Astrocyte of the cerebellum (primary cell): Measurements from ENCODE around the gene RPS14.

Source experiments
- DNase-seq: peaks from one replicate; pipeline ENCODE4 v3.0.0-alpha.2; 2011; ENCODE audit warnings: low read depth
- H3K4me3 ChIP-seq: 2 replicates; pipeline ENCODE4 v1.5.1; 2011; ENCODE audit warnings: mild to moderate bottlenecking, low read depth, low read length, moderate library complexity
- in situ Hi-C: cut with HindIII; loops from 2 replicates; pipeline ENCODE4 v1.10.0; 2017; ENCODE audit warnings: low sequenced_read_pairs
- TF ChIP-seq, protein P1 (sequence below): IDR thresholded peaks from 2 replicates; pipeline ENCODE4 v1.5.1; 2012; ENCODE audit warnings: low read length, low read depth, moderate library complexity, mild to moderate bottlenecking; ENCODE audit errors: missing control alignments

The RPS14 gene

DNA sequence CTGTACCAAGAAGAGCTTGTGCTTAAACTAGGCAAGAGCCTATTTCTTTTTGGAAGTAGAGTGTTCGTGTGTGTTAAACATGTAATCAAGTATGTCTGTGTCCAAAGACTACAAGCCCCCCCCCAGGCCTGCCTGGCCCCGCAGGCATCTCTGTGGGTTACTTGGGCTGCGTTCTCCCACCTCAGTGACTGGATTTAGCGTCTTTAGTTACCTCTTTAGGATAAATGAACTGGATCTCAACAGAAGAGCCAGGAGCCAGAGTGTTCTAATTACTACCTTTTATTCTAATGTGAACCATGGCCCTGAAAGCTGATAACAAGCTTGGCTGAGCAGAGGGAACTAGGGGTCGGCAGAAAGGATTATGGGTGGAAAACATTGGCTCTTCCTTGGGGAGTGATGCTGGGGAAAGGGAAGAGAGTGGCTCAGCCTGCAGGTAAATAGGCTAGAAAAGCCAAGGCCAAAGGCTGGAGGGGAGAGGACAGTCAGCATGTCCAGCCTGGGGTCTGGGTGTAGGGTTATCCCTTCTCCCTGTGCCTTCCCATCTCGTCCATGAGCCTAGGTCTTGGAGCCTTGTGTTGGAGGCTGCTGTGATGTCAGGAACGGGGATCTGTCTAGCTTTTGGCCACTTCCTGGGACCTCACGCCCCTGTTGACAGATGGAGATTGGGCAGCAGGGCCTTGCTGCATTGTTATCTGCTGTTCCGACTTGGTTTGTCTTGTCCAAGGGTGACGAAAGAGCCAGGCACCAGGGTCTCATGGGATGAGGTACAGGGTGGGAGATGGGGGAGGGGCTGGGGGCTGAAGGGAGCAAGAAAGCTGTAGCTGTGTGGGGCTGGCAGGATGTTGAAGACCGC, 47.9 kb downstream of the RPS14 start:
- no peak for DNase-seq
- in situ Hi-C loops, result loop anchor here (10.0 kb wide), 1 partner anchor 63 kb away; no protein-coding TSS in a partner anchor
- TF ChIP-seq, protein P1, sequence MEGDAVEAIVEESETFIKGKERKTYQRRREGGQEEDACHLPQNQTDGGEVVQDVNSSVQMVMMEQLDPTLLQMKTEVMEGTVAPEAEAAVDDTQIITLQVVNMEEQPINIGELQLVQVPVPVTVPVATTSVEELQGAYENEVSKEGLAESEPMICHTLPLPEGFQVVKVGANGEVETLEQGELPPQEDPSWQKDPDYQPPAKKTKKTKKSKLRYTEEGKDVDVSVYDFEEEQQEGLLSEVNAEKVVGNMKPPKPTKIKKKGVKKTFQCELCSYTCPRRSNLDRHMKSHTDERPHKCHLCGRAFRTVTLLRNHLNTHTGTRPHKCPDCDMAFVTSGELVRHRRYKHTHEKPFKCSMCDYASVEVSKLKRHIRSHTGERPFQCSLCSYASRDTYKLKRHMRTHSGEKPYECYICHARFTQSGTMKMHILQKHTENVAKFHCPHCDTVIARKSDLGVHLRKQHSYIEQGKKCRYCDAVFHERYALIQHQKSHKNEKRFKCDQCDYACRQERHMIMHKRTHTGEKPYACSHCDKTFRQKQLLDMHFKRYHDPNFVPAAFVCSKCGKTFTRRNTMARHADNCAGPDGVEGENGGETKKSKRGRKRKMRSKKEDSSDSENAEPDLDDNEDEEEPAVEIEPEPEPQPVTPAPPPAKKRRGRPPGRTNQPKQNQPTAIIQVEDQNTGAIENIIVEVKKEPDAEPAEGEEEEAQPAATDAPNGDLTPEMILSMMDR, result no peak
- H3K4me3 ChIP-seq, result no peak overlapping the region

DNA sequence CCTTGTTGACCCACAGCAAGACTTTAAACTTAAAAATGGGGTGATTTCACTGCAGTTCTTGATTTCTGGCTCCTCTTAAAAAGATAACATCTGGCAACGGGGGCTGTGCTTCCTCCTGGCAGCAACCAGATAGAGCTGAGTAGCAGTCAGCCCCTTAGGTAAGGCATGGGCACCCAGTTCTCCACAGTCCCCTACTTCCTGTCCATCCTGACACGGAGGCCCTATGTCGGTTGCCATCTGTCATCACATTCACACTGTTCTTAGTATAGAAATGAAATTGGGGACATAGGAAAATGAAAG, 48.5 kb downstream of the RPS14 start:
- in situ Hi-C loops, result loop anchor here (10.0 kb wide), 1 partner anchor 64 kb away; no protein-coding TSS in a partner anchor
- TF ChIP-seq, protein P1, result no peak
- H3K4me3 ChIP-seq, result no peak overlapping the region
- DNase-seq, result no peak

DNA sequence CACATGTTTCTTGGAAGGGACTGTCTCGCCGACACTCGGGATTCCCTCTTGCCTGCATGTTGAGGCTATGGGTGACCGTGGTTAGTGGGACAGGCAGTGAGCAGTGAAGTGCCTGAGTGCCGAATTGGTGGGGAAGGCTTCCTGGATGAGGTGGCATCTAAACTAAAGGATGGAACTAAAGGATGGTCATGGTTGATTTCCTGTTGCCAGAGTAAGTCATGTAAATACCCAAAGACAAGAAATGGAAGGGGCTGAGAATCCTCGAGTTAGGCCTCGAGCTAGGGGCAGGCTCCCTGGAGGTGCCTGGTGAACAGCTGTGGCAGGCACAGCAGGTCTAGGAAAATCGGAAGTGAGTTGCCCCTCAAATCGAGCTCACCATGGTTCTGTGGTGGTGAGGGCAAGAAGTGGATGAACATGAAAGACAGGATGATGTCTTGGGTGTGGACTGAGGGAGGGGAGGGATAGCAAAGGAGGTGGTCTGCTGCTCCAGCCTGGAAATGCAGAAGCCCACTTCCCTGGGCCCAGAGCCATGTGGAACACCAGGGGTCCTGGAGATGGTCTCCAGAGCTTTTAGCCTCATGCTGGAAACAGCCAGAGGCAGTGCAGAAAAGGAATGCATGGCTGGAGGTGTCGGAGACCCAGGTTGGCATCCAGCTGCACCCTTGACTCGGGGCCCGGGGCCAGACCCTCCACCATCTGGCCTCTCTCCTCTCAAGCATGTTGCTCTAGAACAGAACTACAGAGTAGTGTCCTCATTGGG, 49.0 kb downstream of the RPS14 start:
- no peak for DNase-seq
- in situ Hi-C loops, result loop anchor here (10.0 kb wide), 1 partner anchor 64 kb away; no protein-coding TSS in a partner anchor
- H3K4me3 ChIP-seq, result no peak overlapping the region
- TF ChIP-seq, protein P1, result no peak

DNA sequence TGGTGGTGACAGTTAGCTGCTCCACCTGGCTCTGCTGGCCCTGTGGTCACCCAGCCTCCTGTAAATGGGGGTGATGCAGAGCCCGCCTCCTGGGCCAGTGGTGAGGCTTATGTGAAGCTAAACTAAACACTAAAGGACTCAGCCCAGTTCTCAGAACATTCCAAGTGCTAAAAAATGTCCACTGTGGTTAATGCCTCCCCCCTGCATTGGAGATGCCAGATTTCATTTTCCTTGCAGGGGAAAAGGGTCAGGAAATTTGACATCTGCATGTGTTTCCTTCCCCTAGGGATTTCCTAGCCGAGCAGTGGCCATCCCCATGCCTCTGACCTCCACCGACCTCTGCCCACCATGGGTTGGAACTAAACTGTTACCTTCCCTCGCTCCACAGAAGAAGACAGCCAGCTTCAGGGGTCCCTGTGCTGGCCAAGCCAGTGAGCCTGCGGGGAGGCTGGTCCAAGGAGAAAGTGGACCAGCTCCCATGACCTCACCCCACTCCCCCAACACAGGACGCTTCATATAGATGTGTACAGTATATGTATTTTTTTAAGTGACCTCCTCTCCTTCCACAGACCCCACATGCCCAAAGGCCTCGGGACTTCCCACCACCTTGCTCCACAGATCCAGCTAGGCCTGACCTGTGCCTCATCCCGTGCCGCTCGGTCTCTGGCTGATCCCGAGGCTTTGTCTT, 49.9 kb downstream of the RPS14 start:
- no peak for DNase-seq
- no peak overlapping the region for H3K4me3 ChIP-seq
- TF ChIP-seq, protein P1, result no peak
- in situ Hi-C loops, result loop anchor here (10.0 kb wide), 1 partner anchor 65 kb away; no protein-coding TSS in a partner anchor

DNA sequence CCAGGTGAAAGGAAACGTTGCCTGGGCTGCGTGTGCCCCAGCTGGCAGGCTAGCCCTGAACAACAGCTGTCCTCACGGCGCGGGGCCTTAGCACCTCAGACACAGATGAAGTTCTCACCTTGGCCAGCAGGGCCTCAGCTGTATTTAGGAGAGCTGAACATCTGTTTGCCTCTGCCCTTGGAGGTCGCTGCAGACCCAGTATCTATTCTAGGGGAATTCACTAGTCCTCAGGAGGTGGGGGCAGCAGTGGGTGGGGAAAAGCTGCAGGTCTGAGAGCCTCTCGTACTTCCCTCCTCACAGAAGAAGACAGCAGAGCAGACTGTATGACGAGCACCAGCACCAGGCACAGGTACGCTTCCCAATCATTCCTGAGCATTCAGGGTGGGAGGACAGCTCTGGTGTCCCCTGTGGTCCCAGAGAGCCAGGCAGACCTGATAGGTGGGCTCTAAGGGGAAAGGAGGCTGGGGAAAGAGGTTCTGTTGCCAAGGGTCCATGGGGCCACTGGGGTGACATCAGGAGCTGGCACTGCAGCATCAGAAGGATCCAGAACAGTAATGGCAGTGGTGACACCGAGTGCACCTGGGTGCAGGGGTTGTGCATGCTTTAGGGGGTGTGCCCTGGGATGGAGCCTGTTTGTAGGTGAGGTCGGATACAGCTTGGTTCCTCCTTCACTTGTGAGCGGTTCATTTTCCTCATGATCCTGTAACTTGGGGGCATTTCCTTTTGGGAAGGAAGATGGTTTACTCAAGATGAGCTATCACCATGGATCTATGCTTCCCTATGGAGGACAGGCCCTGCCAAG, 50.6 kb downstream of the RPS14 start:
- in situ Hi-C loops, result no loop called here
- TF ChIP-seq, protein P1, result peak; percentile 21
- no peak overlapping the region for H3K4me3 ChIP-seq
- no peak for DNase-seq
